HepG2 (cell line): ENCODE results near the gene PLS1. TPM values are rescaled to one million over a fixed set of nuclear protein-coding genes. Genes with fewer than 3 reads are reported as not detected.

ENCODE experiments used
- GLMP ChIP-seq: sonication (generic); formaldehyde crosslinking; IDR thresholded peaks from 2 replicates; pipeline ENCODE4 v1.9.0; 2021; ENCODE audit warnings: missing genetic modification reagents, mild to moderate bottlenecking, borderline replicate concordance
- GTF3A ChIP-seq: sonication (generic); formaldehyde crosslinking; conservative IDR thresholded peaks from 2 replicates; pipeline ENCODE4 v1.4.0; 2020; ENCODE audit warnings: mild to moderate bottlenecking, missing genetic modification reagents
- HIVEP1 ChIP-seq: sonication (generic); formaldehyde crosslinking; IDR thresholded peaks from 2 replicates; pipeline ENCODE4 v1.4.0; 2020; ENCODE audit warnings: mild to moderate bottlenecking, missing genetic modification reagents
- PRMT3 ChIP-seq: sonication (generic); formaldehyde crosslinking; IDR thresholded peaks from 2 replicates; pipeline ENCODE4 v1.8.1; 2022; ENCODE audit warnings: low read depth, mild to moderate bottlenecking, moderate library complexity, missing genetic modification reagents, borderline replicate concordance
- SMYD3 ChIP-seq: sonication (generic); formaldehyde crosslinking; IDR thresholded peaks from 2 replicates; pipeline ENCODE4 v1.8.1; 2023; ENCODE audit warnings: mild to moderate bottlenecking, missing genetic modification reagents
- THYN1 ChIP-seq: sonication (generic); formaldehyde crosslinking; IDR thresholded peaks from 2 replicates; pipeline ENCODE4 v1.8.1; 2023; ENCODE audit warnings: low read depth, mild to moderate bottlenecking, moderate library complexity, missing genetic modification reagents, borderline replicate concordance
- U2AF2 ChIP-seq: fragments of 200-400 bp; formaldehyde crosslinking; IDR thresholded peaks from 2 replicates; pipeline ENCODE4 v1.6.1; 2017; ENCODE audit warnings: low read depth, mild to moderate bottlenecking, low read length
- ZBTB44 ChIP-seq: sonication (generic); formaldehyde crosslinking; IDR thresholded peaks from 2 replicates; pipeline ENCODE4 v1.4.0; 2020; ENCODE audit warnings: missing genetic modification reagents
- ZNF17 ChIP-seq: sonication (generic); formaldehyde crosslinking; IDR thresholded peaks from 2 replicates; pipeline ENCODE4 v1.5.0; 2020; ENCODE audit warnings: mild to moderate bottlenecking, missing genetic modification reagents
- ZNF331 ChIP-seq: sonication (generic); formaldehyde crosslinking; IDR thresholded peaks from 2 replicates; pipeline ENCODE4 v1.4.0; 2020; ENCODE audit warnings: missing genetic modification reagents
- ZNF512B ChIP-seq: sonication (generic); formaldehyde crosslinking; IDR thresholded peaks from 2 replicates; pipeline ENCODE4 v1.5.1; 2020; ENCODE audit warnings: missing genetic modification reagents, mild to moderate bottlenecking, borderline replicate concordance
- ZNF557 ChIP-seq: sonication (generic); formaldehyde crosslinking; IDR thresholded peaks from 2 replicates; pipeline ENCODE4 v1.4.0; 2020; ENCODE audit warnings: missing genetic modification reagents
- ZNF747 ChIP-seq: sonication (generic); formaldehyde crosslinking; IDR thresholded peaks from 2 replicates; pipeline ENCODE4 v1.8.1; 2023; ENCODE audit warnings: missing genetic modification reagents, mild to moderate bottlenecking, borderline replicate concordance
- polyA plus RNA-seq, 8 experiments: library from polyadenylated mRNA; depleted of rRNA in 3 of 8; stranded (reverse) in 7 of 8; unstranded in 1 of 8; fragments of >200 nt; fragmentation: Illumina TruSeq in 4 of 8; extraction: Trizol in 4 of 8; gene quantifications; 2 replicates each; pipeline versions ENCODE4 v1.2.1 to v1.2.3, GENCODE V29; 2011 to 2016; ENCODE audit warnings: low read depth in 4 of 8, missing spikeins in 1 of 8, mixed read lengths in 1 of 8; ENCODE audit not compliant: insufficient read depth in 1 of 8
- total RNA-seq, 5 experiments: library from RNA; depleted of rRNA; stranded (reverse); fragments of >200 nt; fragmentation: Illumina TruSeq; extraction: Trizol; gene quantifications; 2 replicates each; pipeline ENCODE4 v1.2.3, GENCODE V29; 2016; ENCODE audit warnings: low read depth in 1 of 5
- TF ChIP-seq, protein P1 (sequence below): sonication (generic); formaldehyde crosslinking; IDR thresholded peaks from 2 replicates; pipeline ENCODE4 v1.5.0; 2020; ENCODE audit warnings: mild to moderate bottlenecking, missing genetic modification reagents, borderline replicate concordance
- TF ChIP-seq, protein P2 (sequence below): IDR thresholded peaks from 2 replicates; pipeline ENCODE4 v1.6.1; 2016; ENCODE audit warnings: low read depth

PLS1 gene
- total and polyA plus RNA-seq, 2 of the 13 experiments (the other 11 are each of a cell fraction or from before 2014, with no cell fraction given), result 11.2 to 21.1 TPM

GRCh38 chr3:142578329-142579223 is 17.6 kb upstream of the PLS1 start, which contains the start of gene ATR (continued):
- TF ChIP-seq HIVEP1 (CRISPR knock-in tag) (peak; percentile 87), ZNF331 (CRISPR knock-in tag) (peak; percentile 96), ZNF747 (CRISPR knock-in tag) (peak; percentile 98), ZNF557 (CRISPR knock-in tag) (0 out of 2 replicates have a peak, but pooled peaks have one; percentile 32), ZBTB44 (CRISPR knock-in tag) (no peak; the same call in 1 of the 2 replicates), ZNF17 (CRISPR knock-in tag) (no peak), THYN1 (CRISPR knock-in tag) (0 out of 2 replicates have a peak, but pooled peaks have one; percentile 69), U2AF2 (no peak), ZNF512B (no peak), GLMP (CRISPR knock-in tag) (no peak), PRMT3 (CRISPR knock-in tag) (peak; percentile 94), GTF3A (CRISPR knock-in tag) (no peak), SMYD3 (CRISPR knock-in tag) (peak; percentile 86; the same call in 1 of the 2 replicates)
- TF ChIP-seq, protein P1, sequence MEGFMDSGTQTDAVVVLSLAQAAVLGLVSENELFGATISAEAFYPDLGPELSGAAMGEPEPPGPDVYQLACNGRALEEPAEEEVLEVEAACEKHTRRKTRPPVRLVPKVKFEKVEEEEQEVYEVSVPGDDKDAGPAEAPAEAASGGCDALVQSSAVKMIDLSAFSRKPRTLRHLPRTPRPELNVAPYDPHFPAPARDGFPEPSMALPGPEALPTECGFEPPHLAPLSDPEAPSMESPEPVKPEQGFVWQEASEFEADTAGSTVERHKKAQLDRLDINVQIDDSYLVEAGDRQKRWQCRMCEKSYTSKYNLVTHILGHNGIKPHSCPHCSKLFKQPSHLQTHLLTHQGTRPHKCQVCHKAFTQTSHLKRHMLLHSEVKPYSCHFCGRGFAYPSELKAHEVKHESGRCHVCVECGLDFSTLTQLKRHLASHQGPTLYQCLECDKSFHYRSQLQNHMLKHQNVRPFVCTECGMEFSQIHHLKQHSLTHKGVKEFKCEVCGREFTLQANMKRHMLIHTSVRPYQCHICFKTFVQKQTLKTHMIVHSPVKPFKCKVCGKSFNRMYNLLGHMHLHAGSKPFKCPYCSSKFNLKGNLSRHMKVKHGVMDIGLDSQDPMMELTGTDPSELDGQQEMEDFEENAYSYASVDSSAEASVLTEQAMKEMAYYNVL (CRISPR knock-in tag), result peak; percentile 79
- TF ChIP-seq, protein P2, sequence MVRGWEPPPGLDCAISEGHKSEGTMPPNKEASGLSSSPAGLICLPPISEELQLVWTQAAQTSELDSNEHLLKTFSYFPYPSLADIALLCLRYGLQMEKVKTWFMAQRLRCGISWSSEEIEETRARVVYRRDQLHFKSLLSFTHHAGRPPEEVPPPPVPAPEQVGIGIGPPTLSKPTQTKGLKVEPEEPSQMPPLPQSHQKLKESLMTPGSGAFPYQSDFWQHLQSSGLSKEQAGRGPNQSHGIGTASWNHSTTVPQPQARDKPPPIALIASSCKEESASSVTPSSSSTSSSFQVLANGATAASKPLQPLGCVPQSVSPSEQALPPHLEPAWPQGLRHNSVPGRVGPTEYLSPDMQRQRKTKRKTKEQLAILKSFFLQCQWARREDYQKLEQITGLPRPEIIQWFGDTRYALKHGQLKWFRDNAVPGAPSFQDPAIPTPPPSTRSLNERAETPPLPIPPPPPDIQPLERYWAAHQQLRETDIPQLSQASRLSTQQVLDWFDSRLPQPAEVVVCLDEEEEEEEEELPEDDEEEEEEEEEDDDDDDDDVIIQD, result peak; percentile 98
